Globus pallidus (tissue), 1 donor: ENCODE results near the gene ZNF273.
"Not testable (repeated sequence)": the region's sequence is repeated elsewhere in the genome, so short reads cannot be mapped to it uniquely, and the experiment has no call there.

Source experiments
- DNase-seq: peaks from one replicate; pipeline ENCODE4 v3.0.0-alpha.2; 2015; ENCODE audit warnings: low spot score

Gene ZNF273

GRCh38 chr7:64944667-64945502 is 41.8 kb downstream of the ZNF273 start:
- not testable (repeated sequence) for DNase-seq

- no peak for DNase-seq
Measured at GRCh38 chr7:64945503-64946175, 42.6 kb downstream of the ZNF273 start.

GRCh38 chr7:64946772-64947171 is 43.7 kb downstream of the ZNF273 start:
- DNase-seq = no peak

- no peak for DNase-seq
Measured at GRCh38 chr7:64947252-64948000, 44.4 kb downstream of the ZNF273 start.

GRCh38 chr7:64948774-64949173 is 45.7 kb downstream of the ZNF273 start:
- DNase-seq = not testable (repeated sequence)

GRCh38 chr7:64950673-64951072 is 47.6 kb downstream of the ZNF273 start:
- not testable (repeated sequence) for DNase-seq

- DNase-seq = peak; percentile 57
Measured at GRCh38 chr7:64951250-64951848, 48.3 kb downstream of the ZNF273 start.

- DNase-seq = no peak
Measured at GRCh38 chr7:64959072-64959747, 56.1 kb downstream of the ZNF273 start.

- DNase-seq = no peak
Measured at GRCh38 chr7:64965594-64965993, 62.5 kb downstream of the ZNF273 start.

GRCh38 chr7:64978497-64979203 is 75.6 kb downstream of the ZNF273 start:
- DNase-seq = no peak
